ENCODE results near the gene SEC16B. TPM values are rescaled to one million over a fixed set of nuclear protein-coding genes. Genes with fewer than 3 reads are reported as not detected.
A peak's percentile ranks its signal among the peaks of the same experiment; 100 is the strongest.

The SEC16B gene
- total RNA-seq (1 to 10 TPM; 1.4 to 3.9 (median 2.6) TPM), polyA plus RNA-seq (2.9 TPM)
- long read RNA-seq, donor 1, partial matches to known transcripts, result 2 of 5 reads
- long read RNA-seq, donor 1, other reads (novel, unspliced or antisense), result 3 of 5 reads
- long read RNA-seq, donor 2, partial matches to known transcripts, result 0 of 1 reads
- long read RNA-seq, donor 2, other reads (novel, unspliced or antisense), result 1 of 1 reads
- long read RNA-seq, donor 3, partial matches to known transcripts, result 0 of 7 reads
- long read RNA-seq, donor 3, other reads (novel, unspliced or antisense), result 7 of 7 reads
- long read RNA-seq, donor 4, partial matches to known transcripts, result 0 of 1 reads
- long read RNA-seq, donor 4, other reads (novel, unspliced or antisense), result 1 of 1 reads

GRCh38 chr1:177969825-177970371 is at the start of gene SEC16B:
SEC16B (minus strand) TSS chr1:177970058; CDS start chr1:177967981, 2,077 bp downstream.
- DNase-seq (no peak), ATAC-seq (peak; percentile 16 to 18)
- Histone ChIP-seq H3K9me3 (ENCODE audit: control insufficient read depth, low read length) (no peaks in the 10 kb centered on the region), H3K27ac (ENCODE audit: low read length) (no peak within 1 kb of the TSS), H3K4me1 (ENCODE audit: control insufficient read depth, insufficient read depth, low read length) (no peaks in the 10 kb centered on the region), H3K27me3 (ENCODE audit: control insufficient read depth, insufficient read depth) (no peaks in the 10 kb centered on the region), H3K4me3 (ENCODE audit: low read length) (no peak within 1 kb of the TSS)
- intact Hi-C loops (cut with DNase I), result loop anchor here in 1 of 4 donors (2.0 kb wide), 1 partner anchor 25 kb away; no protein-coding TSS in a partner anchor
- WGBS, result 89% methylated on average over 12 of the region's 12 CpGs

- Histone ChIP-seq H3K27ac (ENCODE audit: low read length) (no peak overlapping the region), H3K4me3 (ENCODE audit: low read length) (no peak overlapping the region), H3K9me3 (ENCODE audit: control insufficient read depth, low read length) (no peaks in the 10 kb centered on the region), H3K4me1 (ENCODE audit: control insufficient read depth, insufficient read depth, low read length) (no peaks in the 10 kb centered on the region), H3K27me3 (ENCODE audit: control insufficient read depth, insufficient read depth) (no peaks in the 10 kb centered on the region)
- DNase-seq (no peak), ATAC-seq (no peak)
- intact Hi-C loops (cut with DNase I), result no loop called here
- WGBS, result 93% methylated on average over 2 of the region's 2 CpGs
Measured at GRCh38 chr1:178019622-178020021, 49.8 kb upstream of the SEC16B start.

- WGBS, result 69% methylated on average over 1 of the region's 1 CpG
- intact Hi-C loops (cut with DNase I), result no loop called here
Measured at GRCh38 chr1:178019208-178019607, 49.4 kb upstream of the SEC16B start.

GRCh38 chr1:178017517-178017916 is 47.7 kb upstream of the SEC16B start:
- no peaks in the 10 kb centered on the region for H3K27me3 ChIP-seq (ENCODE audit: control insufficient read depth, insufficient read depth)
- no peaks in the 10 kb centered on the region for H3K9me3 ChIP-seq (ENCODE audit: control insufficient read depth, low read length)
- intact Hi-C loops (cut with DNase I), result no loop called here
- DNase-seq, result no peak
- no peak overlapping the region for H3K27ac ChIP-seq (ENCODE audit: low read length)
- H3K4me1 ChIP-seq (ENCODE audit: control insufficient read depth, insufficient read depth, low read length), result no peaks in the 10 kb centered on the region
- WGBS, result 98% methylated on average over 2 of the region's 2 CpGs
- no peak for ATAC-seq
- H3K4me3 ChIP-seq (ENCODE audit: low read length), result no peak overlapping the region

More at GRCh38 chr1:178019208-178019607, 49.4 kb upstream of the SEC16B start:
- H3K4me3 ChIP-seq (ENCODE audit: low read length), result no peak overlapping the region
- H3K27ac ChIP-seq (ENCODE audit: low read length), result no peak overlapping the region
- H3K4me1 ChIP-seq (ENCODE audit: control insufficient read depth, insufficient read depth, low read length), result no peaks in the 10 kb centered on the region
- ATAC-seq, result no peak
- H3K9me3 ChIP-seq (ENCODE audit: control insufficient read depth, low read length), result no peaks in the 10 kb centered on the region
- H3K27me3 ChIP-seq (ENCODE audit: control insufficient read depth, insufficient read depth), result no peaks in the 10 kb centered on the region
- DNase-seq, result no peak

- no peaks in the 10 kb centered on the region for H3K9me3 ChIP-seq (ENCODE audit: control insufficient read depth, low read length)
- ATAC-seq, result no peak
- no peaks in the 10 kb centered on the region for H3K27me3 ChIP-seq (ENCODE audit: control insufficient read depth, insufficient read depth)
- no peak for DNase-seq
- WGBS, result 40% methylated on average over 2 of the region's 2 CpGs
- intact Hi-C loops (cut with DNase I), result no loop called here
- H3K4me3 ChIP-seq (ENCODE audit: low read length), result no peak overlapping the region
- H3K27ac ChIP-seq (ENCODE audit: low read length), result no peak overlapping the region
- peaks cover 4% of the 10 kb centered on the region for H3K4me1 ChIP-seq (ENCODE audit: control insufficient read depth, insufficient read depth, low read length)
Measured at GRCh38 chr1:178011864-178012503, 42.1 kb upstream of the SEC16B start.

GRCh38 chr1:178011465-178011828 is 41.6 kb upstream of the SEC16B start:
- no peak for DNase-seq
- Histone ChIP-seq H3K27me3 (ENCODE audit: control insufficient read depth, insufficient read depth) (no peaks in the 10 kb centered on the region), H3K27ac (ENCODE audit: low read length) (no peak overlapping the region), H3K4me1 (ENCODE audit: control insufficient read depth, insufficient read depth, low read length) (peaks cover 4% of the 10 kb centered on the region), H3K4me3 (ENCODE audit: low read length) (no peak overlapping the region), H3K9me3 (ENCODE audit: control insufficient read depth, low read length) (no peaks in the 10 kb centered on the region)
- peak in 1 of 2 donors; percentile 18 for ATAC-seq
- intact Hi-C loops (cut with DNase I), result no loop called here
- 35% methylated on average over 3 of the region's 3 CpGs for WGBS

GRCh38 chr1:178010674-178011464 is 41.0 kb upstream of the SEC16B start:
- intact Hi-C loops (cut with DNase I), result no loop called here
- 67% methylated on average over 10 of the region's 10 CpGs for WGBS
- Histone ChIP-seq H3K9me3 (ENCODE audit: control insufficient read depth, low read length) (no peaks in the 10 kb centered on the region), H3K4me3 (ENCODE audit: low read length) (no peak overlapping the region), H3K27ac (ENCODE audit: low read length) (no peak overlapping the region), H3K27me3 (ENCODE audit: control insufficient read depth, insufficient read depth) (no peaks in the 10 kb centered on the region), H3K4me1 (ENCODE audit: control insufficient read depth, insufficient read depth, low read length) (peaks cover 4% of the 10 kb centered on the region)
- no peak for DNase-seq
- no peak for ATAC-seq

- no peaks in the 10 kb centered on the region for H3K4me1 ChIP-seq (ENCODE audit: control insufficient read depth, insufficient read depth, low read length)
- no peaks in the 10 kb centered on the region for H3K27me3 ChIP-seq (ENCODE audit: control insufficient read depth, insufficient read depth)
- no peak overlapping the region for H3K27ac ChIP-seq (ENCODE audit: low read length)
- ATAC-seq (no peak), DNase-seq (no peak)
- intact Hi-C loops (cut with DNase I), result no loop called here
- no peak overlapping the region for H3K4me3 ChIP-seq (ENCODE audit: low read length)
- 97% methylated on average over 4 of the region's 4 CpGs for WGBS
- no peaks in the 10 kb centered on the region for H3K9me3 ChIP-seq (ENCODE audit: control insufficient read depth, low read length)
Measured at GRCh38 chr1:178006043-178006442, 36.2 kb upstream of the SEC16B start.

GRCh38 chr1:178005450-178005849 is 35.6 kb upstream of the SEC16B start:
- no peaks in the 10 kb centered on the region for H3K4me1 ChIP-seq (ENCODE audit: control insufficient read depth, insufficient read depth, low read length)
- H3K9me3 ChIP-seq (ENCODE audit: control insufficient read depth, low read length), result no peaks in the 10 kb centered on the region
- no peak overlapping the region for H3K4me3 ChIP-seq (ENCODE audit: low read length)
- WGBS, result 79% methylated on average over 5 of the region's 5 CpGs
- no peak for ATAC-seq
- no peaks in the 10 kb centered on the region for H3K27me3 ChIP-seq (ENCODE audit: control insufficient read depth, insufficient read depth)
- intact Hi-C loops (cut with DNase I), result no loop called here
- no peak for DNase-seq
- H3K27ac ChIP-seq (ENCODE audit: low read length), result no peak overlapping the region

- DNase-seq (no peak), ATAC-seq (no peak)
- H3K9me3 ChIP-seq (ENCODE audit: control insufficient read depth, low read length), result no peaks in the 10 kb centered on the region
- WGBS, result 78% methylated on average over 6 of the region's 6 CpGs
- no peaks in the 10 kb centered on the region for H3K27me3 ChIP-seq (ENCODE audit: control insufficient read depth, insufficient read depth)
- intact Hi-C loops (cut with DNase I), result no loop called here
- no peak overlapping the region for H3K4me3 ChIP-seq (ENCODE audit: low read length)
- H3K27ac ChIP-seq (ENCODE audit: low read length), result no peak overlapping the region
- H3K4me1 ChIP-seq (ENCODE audit: control insufficient read depth, insufficient read depth, low read length), result no peaks in the 10 kb centered on the region
Measured at GRCh38 chr1:178004926-178005391, 35.1 kb upstream of the SEC16B start.

Data from right cardiac atrium (tissue), 5 donors.